ENCODE results near the gene TSR2.

DNA sequence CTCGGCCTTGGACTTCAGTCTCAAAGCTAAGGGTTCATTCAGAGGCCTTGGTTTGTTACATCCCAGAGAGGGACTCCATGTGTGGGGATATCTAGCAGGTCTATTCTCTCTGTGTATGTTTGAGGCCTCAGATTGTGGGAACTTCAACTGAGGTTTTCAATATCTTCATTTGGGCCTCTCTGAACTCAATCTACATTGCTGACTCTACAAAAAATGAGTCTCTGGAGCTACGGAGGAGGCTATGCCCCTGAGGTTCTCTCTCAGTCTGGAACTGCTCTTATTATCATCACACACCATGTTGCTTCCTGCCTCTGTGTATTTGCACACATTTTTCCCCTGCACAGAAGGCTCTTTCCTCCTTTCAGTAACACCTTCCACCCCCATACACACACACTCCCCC, 5.1 kb upstream of the TSR2 start:
- TF ChIP-seq POLR2A (IDR thresholded peaks at IDR 0.05; ENCODE audit: low read depth, low read length) (no peak), EZH2 (IDR thresholded peaks at IDR 0.05; ENCODE audit: borderline replicate concordance, low read depth, low read length, severe bottlenecking) (no peak)
- TF ChIP-seq, protein P1, sequence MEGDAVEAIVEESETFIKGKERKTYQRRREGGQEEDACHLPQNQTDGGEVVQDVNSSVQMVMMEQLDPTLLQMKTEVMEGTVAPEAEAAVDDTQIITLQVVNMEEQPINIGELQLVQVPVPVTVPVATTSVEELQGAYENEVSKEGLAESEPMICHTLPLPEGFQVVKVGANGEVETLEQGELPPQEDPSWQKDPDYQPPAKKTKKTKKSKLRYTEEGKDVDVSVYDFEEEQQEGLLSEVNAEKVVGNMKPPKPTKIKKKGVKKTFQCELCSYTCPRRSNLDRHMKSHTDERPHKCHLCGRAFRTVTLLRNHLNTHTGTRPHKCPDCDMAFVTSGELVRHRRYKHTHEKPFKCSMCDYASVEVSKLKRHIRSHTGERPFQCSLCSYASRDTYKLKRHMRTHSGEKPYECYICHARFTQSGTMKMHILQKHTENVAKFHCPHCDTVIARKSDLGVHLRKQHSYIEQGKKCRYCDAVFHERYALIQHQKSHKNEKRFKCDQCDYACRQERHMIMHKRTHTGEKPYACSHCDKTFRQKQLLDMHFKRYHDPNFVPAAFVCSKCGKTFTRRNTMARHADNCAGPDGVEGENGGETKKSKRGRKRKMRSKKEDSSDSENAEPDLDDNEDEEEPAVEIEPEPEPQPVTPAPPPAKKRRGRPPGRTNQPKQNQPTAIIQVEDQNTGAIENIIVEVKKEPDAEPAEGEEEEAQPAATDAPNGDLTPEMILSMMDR (IDR thresholded peaks at IDR 0.05; ENCODE audit: extremely low read depth in 1 of 2, insufficient read depth in 1 of 2, low read depth in 1 of 2, low read length in 2 of 2) = no peak

Measured in endothelial cell of umbilical vein (primary cell).